ENCODE measurements around the gene HLA-C.

HLA-C gene

GRCh38 chr6:31227143-31227542 is 44.7 kb downstream of the HLA-C start:
- H3K4me3 ChIP-seq (ENCODE audit: low read depth, low read length), result no peak overlapping the region
- no peak for DNase-seq (ENCODE audit: low read depth)

GRCh38 chr6:31225735-31226134 is 46.2 kb downstream of the HLA-C start:
- no peak for DNase-seq (ENCODE audit: low read depth)
- H3K4me3 ChIP-seq (ENCODE audit: low read depth, low read length), result no peak overlapping the region

GRCh38 chr6:31222496-31222895 is 49.4 kb downstream of the HLA-C start:
- no peak overlapping the region for H3K4me3 ChIP-seq (ENCODE audit: low read depth, low read length)
- no peak for DNase-seq (ENCODE audit: low read depth)
